ENCODE data around the gene RHOBTB3.

GRCh38 chr5:95836544-95836943 is 105.4 kb downstream of the RHOBTB3 start:
- TF ChIP-seq POLR2A (IDR thresholded peaks at IDR 0.05; ENCODE audit: low read depth, low read length) (no peak), TAF1 (IDR thresholded peaks at IDR 0.05; ENCODE audit: borderline replicate concordance, low read depth, low read length) (no peak)
